Astrocyte of the spinal cord (primary cell): ENCODE measurements around the gene MYOM1.

Experiments
- DNase-seq: peaks from one replicate; pipeline ENCODE4 v3.0.0; 2011; ENCODE audit warnings: low read depth, low spot score
- H3K4me3 ChIP-seq: 2 replicates; pipeline ENCODE4 v1.5.1; 2011; ENCODE audit warnings: low read depth, mild to moderate bottlenecking, low read length, moderate library complexity
- CTCF ChIP-seq: IDR thresholded peaks from 2 replicates; pipeline ENCODE4 v1.5.1; 2012; ENCODE audit warnings: low read depth, mild to moderate bottlenecking, low read length, inconsistent platforms
- in situ Hi-C: cut with HindIII; loops from 2 replicates; pipeline ENCODE4 v1.10.0; 2017; ENCODE audit warnings: low sequenced_read_pairs

MYOM1 gene

DNA sequence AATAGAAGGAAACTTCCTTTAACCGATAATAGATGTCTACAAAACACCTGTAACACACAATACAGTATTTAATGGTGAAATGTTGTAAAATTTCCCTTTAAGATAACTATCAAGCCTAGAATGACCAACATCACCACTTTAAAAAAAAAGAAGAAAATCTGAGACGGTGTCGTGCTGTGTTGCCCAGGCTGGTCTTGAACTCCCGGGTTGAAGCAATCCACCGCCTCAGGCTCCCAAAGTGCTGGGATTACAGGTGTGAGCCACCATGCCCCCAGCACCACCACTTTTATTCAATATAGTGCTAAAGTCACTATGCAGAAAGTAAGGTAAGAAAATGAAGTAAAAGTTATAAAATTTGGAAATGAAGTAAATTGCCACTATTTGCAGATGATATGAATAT lies 96.9 kb downstream of the MYOM1 start:
- in situ Hi-C loops, result no loop called here
- DNase-seq, result no peak
- no peak for TF ChIP-seq CTCF
- no peak overlapping the region for H3K4me3 ChIP-seq

DNA sequence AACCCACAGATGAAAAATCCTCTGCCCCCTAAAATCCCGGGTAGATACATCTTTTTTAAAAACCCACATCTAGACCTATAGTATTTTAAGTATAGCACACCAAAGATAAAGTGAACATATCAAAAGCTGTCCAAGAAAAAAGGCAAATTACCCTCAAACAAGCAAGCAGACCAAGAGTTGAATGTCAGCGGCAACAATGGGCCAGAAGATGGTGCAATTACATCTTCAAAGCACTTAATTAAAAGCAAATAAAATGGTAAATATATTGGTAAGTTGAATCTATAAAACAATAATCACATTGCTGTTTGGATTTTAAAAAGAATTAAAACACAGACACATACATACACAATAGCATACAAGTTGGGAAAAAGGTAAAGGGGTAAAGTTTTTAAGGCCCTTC lies 98.5 kb downstream of the MYOM1 start:
- no peak overlapping the region for H3K4me3 ChIP-seq
- in situ Hi-C loops, result no loop called here
- DNase-seq, result no peak
- no peak for TF ChIP-seq CTCF

DNA sequence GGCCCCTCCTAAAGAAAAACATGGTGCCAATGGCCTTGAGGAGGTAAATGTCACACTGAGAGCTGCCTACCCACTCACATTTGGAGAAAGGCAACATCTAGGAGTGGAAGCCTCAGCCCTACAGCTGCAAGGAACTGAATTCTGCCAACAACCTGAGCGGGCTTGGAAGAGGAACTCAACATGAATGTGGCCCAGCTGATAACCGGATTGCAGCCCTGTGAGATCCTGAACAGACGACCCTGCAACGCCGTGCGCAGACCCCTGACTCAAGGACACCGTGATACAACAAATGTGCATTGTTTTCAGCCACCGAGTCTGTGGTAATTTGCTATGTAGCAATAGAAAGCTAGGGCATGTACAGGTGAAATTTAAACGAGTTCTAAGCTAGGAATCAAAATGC lies 99.4 kb downstream of the MYOM1 start:
- in situ Hi-C loops, result no loop called here
- no peak for TF ChIP-seq CTCF
- DNase-seq, result no peak
- H3K4me3 ChIP-seq, result no peak overlapping the region

DNA sequence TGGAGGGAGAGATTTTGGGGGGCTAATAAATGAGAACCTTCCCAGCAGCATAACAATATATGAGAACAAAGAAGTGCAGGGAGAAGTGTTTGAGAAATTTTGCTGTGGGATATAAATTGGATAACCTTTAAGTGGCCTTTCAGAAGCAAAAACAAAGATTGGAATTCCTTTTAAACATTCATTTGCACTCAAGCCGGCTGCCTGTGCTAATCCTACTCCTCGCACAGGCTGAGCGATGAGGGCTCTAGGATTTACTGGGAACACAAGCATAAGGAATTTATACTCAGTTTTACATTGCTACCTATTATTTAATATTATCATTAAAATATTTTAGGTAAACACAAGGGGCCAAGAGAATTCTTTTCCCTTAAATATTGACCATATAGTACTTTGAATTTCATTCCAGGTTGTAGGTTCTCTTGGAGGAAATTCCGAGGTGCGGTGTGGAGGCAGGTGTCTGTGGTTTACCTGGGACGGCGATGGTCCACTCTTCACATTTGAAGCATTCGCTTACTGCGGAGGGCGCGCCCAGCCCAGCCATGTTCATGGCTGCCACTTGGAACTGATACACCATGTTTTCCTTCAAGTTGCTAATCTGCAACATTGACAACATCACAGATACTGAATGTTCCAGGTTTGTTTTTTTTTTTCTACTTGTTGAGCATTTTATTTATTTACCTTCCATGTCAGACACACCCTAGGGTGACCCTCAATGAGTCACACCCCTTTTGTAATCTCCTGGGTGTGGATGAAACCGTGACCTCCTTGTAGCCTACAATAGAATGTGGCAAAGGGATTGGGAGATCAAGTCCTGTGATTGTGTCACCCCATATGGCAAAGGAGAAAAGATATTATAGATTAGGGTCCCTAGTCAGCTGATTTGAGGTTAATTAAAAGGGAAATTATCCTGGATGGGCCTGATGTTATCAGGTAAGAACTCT lies 100.1 kb downstream of the MYOM1 start:
- in situ Hi-C loops, result no loop called here
- no peak overlapping the region for H3K4me3 ChIP-seq
- no peak for DNase-seq
- no peak for TF ChIP-seq CTCF

DNA sequence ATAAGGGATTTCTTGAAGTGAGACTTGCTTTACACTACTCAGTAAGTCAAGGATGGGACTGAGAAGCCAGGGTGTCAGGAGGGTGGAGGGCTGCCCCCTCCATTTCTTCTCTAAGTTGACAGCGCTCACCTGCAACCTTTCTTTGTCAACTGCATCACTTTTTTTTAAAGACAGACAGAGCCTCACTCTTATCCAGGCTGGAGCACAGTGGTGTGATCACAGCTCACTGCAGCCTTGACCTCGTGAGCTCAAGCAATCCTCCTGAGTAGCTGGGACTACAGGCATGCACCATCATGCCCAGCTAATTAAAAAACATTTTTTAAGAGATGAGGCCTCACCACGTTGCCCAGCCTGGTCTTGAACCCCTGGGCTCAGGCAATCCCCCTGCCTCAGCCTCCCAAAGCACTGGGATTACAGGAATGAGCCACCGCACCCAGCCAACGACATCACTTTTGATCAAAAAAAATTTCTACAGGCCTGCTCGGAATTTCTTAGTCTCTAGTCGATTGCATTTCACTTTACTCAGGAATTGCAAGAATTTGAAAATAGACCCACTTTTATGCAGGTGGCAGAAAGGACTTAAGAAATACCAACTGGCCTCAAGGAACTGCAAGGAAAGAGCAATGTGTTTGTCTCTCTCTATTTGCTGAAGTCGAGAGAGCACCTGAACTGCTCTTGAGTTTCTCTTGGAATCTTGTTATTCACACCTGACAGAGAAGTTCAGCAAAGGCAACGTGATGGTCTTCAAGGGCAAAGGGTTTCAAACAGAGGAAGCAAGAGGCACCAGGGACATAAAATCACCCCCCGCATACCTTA lies 101.4 kb downstream of the MYOM1 start:
- no peak overlapping the region for H3K4me3 ChIP-seq
- in situ Hi-C loops, result no loop called here
- TF ChIP-seq CTCF, result no peak
- DNase-seq, result no peak

DNA sequence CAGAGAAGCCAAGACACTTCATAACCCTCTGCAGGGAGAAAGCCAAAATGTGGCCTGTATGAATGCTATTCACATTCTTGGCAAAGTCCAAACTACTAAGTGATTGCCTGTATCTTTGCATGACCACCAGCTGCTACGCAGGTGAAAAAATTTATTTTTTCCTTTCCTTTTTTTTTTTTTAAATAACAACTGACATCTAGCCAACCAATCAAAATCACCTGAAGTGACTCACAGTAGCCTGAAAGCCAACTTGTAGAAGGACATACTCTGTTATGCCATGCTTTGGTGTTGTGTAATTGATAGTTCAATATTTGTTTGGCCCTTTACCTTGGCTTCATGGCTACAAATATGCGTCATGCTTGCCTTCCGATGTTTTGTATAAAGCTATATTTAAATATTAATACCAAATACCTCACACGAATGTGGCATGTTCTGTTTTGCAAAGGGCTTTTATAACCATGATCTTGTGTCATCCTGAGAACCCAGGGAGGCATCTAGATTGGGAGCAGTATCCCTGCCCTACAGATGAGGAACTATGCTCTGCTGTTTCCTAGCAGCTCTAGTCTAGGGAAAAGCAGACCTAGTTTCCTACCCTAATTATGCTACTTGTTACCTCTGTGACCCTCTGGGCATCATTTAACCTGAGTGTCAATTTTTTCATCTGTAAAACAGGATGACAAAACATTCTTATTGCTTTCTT lies 102.1 kb downstream of the MYOM1 start:
- no peak for DNase-seq
- no peak overlapping the region for H3K4me3 ChIP-seq
- TF ChIP-seq CTCF, result no peak
- in situ Hi-C loops, result no loop called here
